OCI-LY3 (cell line): ENCODE results near the gene TAGAP.

ENCODE experiments used
- CTCF ChIP-seq: fragments of 200-600, 300-600 bp; sonication (generic); IDR thresholded peaks from 2 replicates; pipeline ENCODE4 v1.5.1; 2014; ENCODE audit warnings: antibody characterized with exemption, low read length, low read depth
- EZH2phosphoT487 ChIP-seq: fragments of 200-600 bp; shearing (Covaris generic); IDR thresholded peaks from 2 replicates; pipeline ENCODE4 v1.6.1; 2018; ENCODE audit warnings: antibody characterized with exemption, mixed run types, low read depth

- TF ChIP-seq CTCF = no peak
- no peak for TF ChIP-seq EZH2phosphoT487
Observed at GRCh38 chr6:159068904-159069578, 24.2 kb upstream of the TAGAP start.
